Measurements from ENCODE around the gene REXO1. TPM values are rescaled to one million over a fixed set of nuclear protein-coding genes. Genes with fewer than 3 reads are reported as not detected.

REXO1 gene
- total RNA-seq, 1 donor from 2014 or later, result 22.2 TPM

- Mint-ChIP-seq H3K4me3 (ENCODE audit: unreplicated experiment) (no peak overlapping the region), H3K27me3 (ENCODE audit: low read depth) (no peaks in the 10 kb centered on the region), H3K36me3 (ENCODE audit: low read depth) (no peaks in the 10 kb centered on the region), H3K4me1 (ENCODE audit: low read depth) (peaks cover 41% of the 10 kb centered on the region), H3K27ac (ENCODE audit: unreplicated experiment) (no peak overlapping the region), H3K9me3 (ENCODE audit: low read depth) (no peaks in the 10 kb centered on the region)
- no peak for DNase-seq (ENCODE audit: low spot score)
- TF ChIP-seq CTCF (IDR thresholded peaks at IDR 0.05), result no peak
Observed at GRCh38 chr19:1844513-1845124, 3.7 kb downstream of the REXO1 start.

DNA sequence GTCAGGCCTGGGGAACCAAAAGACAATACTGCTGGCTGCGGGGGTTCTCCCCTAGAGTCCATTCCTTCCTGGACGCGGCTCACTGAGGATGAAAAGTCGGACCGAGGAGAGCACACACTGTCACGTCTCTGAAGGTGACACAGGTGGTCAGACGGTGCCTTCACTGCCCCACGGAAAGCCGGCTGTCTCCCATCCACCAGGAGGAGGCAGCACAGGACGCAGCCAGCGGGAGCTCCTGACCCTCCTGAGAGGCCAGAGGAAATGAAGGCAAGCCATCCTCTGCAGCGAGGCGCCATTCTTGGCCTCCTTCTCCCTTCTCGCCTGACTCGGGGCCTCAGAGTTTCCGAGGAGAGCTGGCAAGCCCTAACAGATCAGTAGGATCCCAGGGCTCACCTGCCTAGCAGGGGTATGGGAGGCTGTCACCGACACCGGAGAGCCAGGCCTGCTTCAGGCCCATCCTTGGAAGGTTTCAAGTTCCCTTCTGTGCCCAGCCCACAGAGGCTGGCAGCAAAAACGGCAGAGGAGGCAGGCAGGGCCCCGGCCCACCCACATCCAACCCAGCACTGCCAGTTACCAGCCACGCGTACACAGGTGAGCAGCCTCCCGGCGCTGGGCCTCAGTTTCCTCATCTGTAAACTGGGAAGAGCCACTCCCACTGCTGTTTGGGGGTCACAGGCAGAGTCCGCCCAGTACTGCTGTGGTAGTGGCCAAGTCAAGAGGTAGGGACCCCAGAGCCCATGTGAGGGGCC lies 4.5 kb downstream of the REXO1 start:
- Mint-ChIP-seq H3K4me3 (ENCODE audit: unreplicated experiment) (no peak overlapping the region), H3K27ac (ENCODE audit: unreplicated experiment) (no peak overlapping the region), H3K36me3 (ENCODE audit: low read depth) (no peaks in the 10 kb centered on the region), H3K9me3 (ENCODE audit: low read depth) (no peaks in the 10 kb centered on the region), H3K4me1 (ENCODE audit: low read depth) (peaks cover 41% of the 10 kb centered on the region), H3K27me3 (ENCODE audit: low read depth) (no peaks in the 10 kb centered on the region)
- no peak for DNase-seq (ENCODE audit: low spot score)
- TF ChIP-seq CTCF (IDR thresholded peaks at IDR 0.05), result peak; percentile 37

GRCh38 chr19:1843116-1843515 lies 5.2 kb downstream of the REXO1 start:
- DNase-seq (ENCODE audit: low spot score), result no peak
- H3K4me3 Mint-ChIP-seq (ENCODE audit: unreplicated experiment), result no peak overlapping the region

GRCh38 chr19:1841209-1841924 lies 6.9 kb downstream of the REXO1 start:
- no peaks in the 10 kb centered on the region for H3K27me3 Mint-ChIP-seq (ENCODE audit: low read depth)
- H3K4me1 Mint-ChIP-seq (ENCODE audit: low read depth), result peaks cover 28% of the 10 kb centered on the region
- H3K36me3 Mint-ChIP-seq (ENCODE audit: low read depth), result no peaks in the 10 kb centered on the region
- H3K4me3 Mint-ChIP-seq (ENCODE audit: unreplicated experiment), result no peak overlapping the region
- H3K9me3 Mint-ChIP-seq (ENCODE audit: low read depth), result no peaks in the 10 kb centered on the region
- no peak overlapping the region for H3K27ac Mint-ChIP-seq (ENCODE audit: unreplicated experiment)
- no peak for TF ChIP-seq CTCF (IDR thresholded peaks at IDR 0.05)
- no peak for DNase-seq (ENCODE audit: low spot score)

More at GRCh38 chr19:1843116-1843515, 5.2 kb downstream of the REXO1 start:
- no peak overlapping the region for H3K27ac Mint-ChIP-seq (ENCODE audit: unreplicated experiment)
- TF ChIP-seq CTCF (IDR thresholded peaks at IDR 0.05), result no peak
- no peaks in the 10 kb centered on the region for H3K27me3 Mint-ChIP-seq (ENCODE audit: low read depth)
- H3K36me3 Mint-ChIP-seq (ENCODE audit: low read depth), result no peaks in the 10 kb centered on the region
- no peaks in the 10 kb centered on the region for H3K9me3 Mint-ChIP-seq (ENCODE audit: low read depth)
- peaks cover 41% of the 10 kb centered on the region for H3K4me1 Mint-ChIP-seq (ENCODE audit: low read depth)

DNA sequence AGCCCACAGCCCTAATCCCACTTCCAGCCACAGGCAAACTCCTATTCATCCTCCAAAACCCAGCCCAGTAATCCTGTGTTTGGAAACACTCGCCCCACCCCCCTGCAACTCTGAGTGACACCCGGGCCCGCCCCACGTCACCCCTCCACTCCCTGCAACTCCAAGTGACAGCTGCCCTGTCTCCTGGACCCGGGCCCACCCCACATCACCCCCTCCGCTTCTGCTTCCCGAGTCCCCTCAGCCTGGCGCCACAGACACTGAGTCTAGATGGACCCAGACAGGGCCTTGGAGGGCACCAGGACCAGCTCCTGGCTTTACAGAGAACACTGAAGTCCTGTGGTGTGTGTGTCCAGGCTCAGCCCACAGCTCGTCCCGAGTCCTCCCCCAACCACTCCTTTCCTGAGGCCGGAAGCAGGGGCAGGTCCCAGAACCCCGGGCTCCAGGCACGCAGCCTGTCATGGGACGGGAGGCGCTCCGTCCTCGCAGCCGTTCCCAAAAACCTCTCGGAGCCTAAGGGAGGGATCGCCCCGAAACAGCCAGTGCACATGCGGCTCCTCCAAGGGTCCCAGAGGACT lies 7.7 kb downstream of the REXO1 start:
- peak overlapping the region; percentile 22 for H3K27ac Mint-ChIP-seq (ENCODE audit: unreplicated experiment)

More for the DNA sequence above, 7.7 kb downstream of the REXO1 start:
- Mint-ChIP-seq H3K36me3 (ENCODE audit: low read depth) (no peaks in the 10 kb centered on the region), H3K4me1 (ENCODE audit: low read depth) (peaks cover 25% of the 10 kb centered on the region), H3K9me3 (ENCODE audit: low read depth) (no peaks in the 10 kb centered on the region), H3K4me3 (ENCODE audit: unreplicated experiment) (no peak overlapping the region), H3K27me3 (ENCODE audit: low read depth) (no peaks in the 10 kb centered on the region)
- TF ChIP-seq CTCF (IDR thresholded peaks at IDR 0.05), result no peak
- DNase-seq (ENCODE audit: low spot score), result no peak

All from chondrocyte (in vitro differentiated cells).